Caco-2 (cell line): ENCODE results near the gene NODAL. TPM values are rescaled to one million over a fixed set of nuclear protein-coding genes. Genes with fewer than 3 reads are reported as not detected.

Experiments
- BruUV-seq: library from RNA; stranded (reverse); fragments of 400-500 nt; replicated peaks from 2 replicates; lab custom pipeline; 2021; lab: Mats Ljungman, UMichigan
- CTCF ChIA-PET: fragments of 300-600 bp; sonication (Branson Sonifier 250); formaldehyde crosslinking; loops from one replicate; lab custom pipeline; 2022; ENCODE audit warnings: antibody characterized with exemption; lab: Charles Lee
- POLR2A ChIA-PET: fragments of 300-600 bp; sonication (Branson Sonifier 250); formaldehyde crosslinking; loops from one replicate; lab custom pipeline; 2022; ENCODE audit warnings: antibody characterized with exemption; lab: Charles Lee
- DNase-seq, 2 experiments: peaks; one replicate each; pipeline versions ENCODE4 v3.0.0 to v3.0.0-alpha.2; 2020 to 2022
- H3K27me3 ChIP-seq: replicated peaks from 2 replicates; pipeline ENCODE4 v1.6.0; 2011; ENCODE audit warnings: low read length; ENCODE audit not compliant: control insufficient read depth, insufficient read depth
- H3K36me3 ChIP-seq: 2 replicates; pipeline ENCODE4 v1.5.1; 2011; ENCODE audit warnings: low read length; ENCODE audit not compliant: control insufficient read depth, insufficient read depth
- H3K4me1 ChIP-seq: fragments of 250-450 bp; sonication (Bioruptor Pico); 2 replicates; pipeline ENCODE4 v1.5.1; 2020; ENCODE audit warnings: mild to moderate bottlenecking
- H3K4me3 ChIP-seq: 2 replicates; pipeline ENCODE4 v1.5.1; 2011; ENCODE audit warnings: low read depth, mild to moderate bottlenecking, control low read depth, low read length
- H3K9me3 ChIP-seq: fragments of 250-450 bp; sonication (Bioruptor Pico); 2 replicates; pipeline ENCODE4 v1.5.1; 2020; ENCODE audit warnings: mild to moderate bottlenecking, moderate library complexity
- H3K27ac Mint-ChIP-seq: one replicate; pipeline ENCODE4 v1.8.0; 2022; ENCODE audit warnings: mixed read lengths; ENCODE audit not compliant: unreplicated experiment
- H3K27me3 Mint-ChIP-seq: one replicate; pipeline ENCODE4 v1.8.0; 2022; ENCODE audit warnings: mixed read lengths; ENCODE audit not compliant: insufficient read depth, unreplicated experiment
- H3K36me3 Mint-ChIP-seq: one replicate; pipeline ENCODE4 v1.8.0; 2022; ENCODE audit warnings: mild to moderate bottlenecking, mixed read lengths; ENCODE audit not compliant: insufficient read depth, unreplicated experiment
- H3K4me1 Mint-ChIP-seq: one replicate; pipeline ENCODE4 v1.8.0; 2022; ENCODE audit warnings: low read depth, mixed read lengths; ENCODE audit not compliant: unreplicated experiment
- H3K4me3 Mint-ChIP-seq: one replicate; pipeline ENCODE4 v1.8.0; 2022; ENCODE audit warnings: mild to moderate bottlenecking, moderate library complexity, mixed read lengths; ENCODE audit not compliant: unreplicated experiment
- H3K9me3 Mint-ChIP-seq: one replicate; pipeline ENCODE4 v1.8.0; 2022; ENCODE audit warnings: mixed read lengths; ENCODE audit not compliant: unreplicated experiment
- intact Hi-C: fragments of 100-400 bp; cut with micrococcal nuclease; formaldehyde crosslinking; loops from one replicate; pipeline ENCODE4 v1.10.0; 2022; ENCODE audit not compliant: unreplicated experiment
- total RNA-seq: library from RNA; stranded (reverse); gene quantifications from 2 replicates; pipeline ENCODE4 v1.2.3, GENCODE V29; 2022
- TF ChIP-seq, protein P1 (sequence below), 2 experiments: fragments of 200-600 bp in 1 of 2; IDR thresholded peaks; 1 replicate in 1 of 2; 2 replicates in 1 of 2; pipeline versions ENCODE4 v1.5.1 to v1.8.0; 2011 to 2022; ENCODE audit warnings: antibody characterized with exemption in 1 of 2, control low read depth in 1 of 2, inconsistent platforms in 1 of 2, low read depth in 1 of 2, low read length in 1 of 2, mild to moderate bottlenecking in 1 of 2, moderate library complexity in 1 of 2; ENCODE audit not compliant: insufficient read depth in 1 of 2, severe bottlenecking in 1 of 2, unreplicated experiment in 1 of 2

The NODAL gene
- total RNA-seq, 1 experiment from 2014 or later, result 0.59 TPM

DNA sequence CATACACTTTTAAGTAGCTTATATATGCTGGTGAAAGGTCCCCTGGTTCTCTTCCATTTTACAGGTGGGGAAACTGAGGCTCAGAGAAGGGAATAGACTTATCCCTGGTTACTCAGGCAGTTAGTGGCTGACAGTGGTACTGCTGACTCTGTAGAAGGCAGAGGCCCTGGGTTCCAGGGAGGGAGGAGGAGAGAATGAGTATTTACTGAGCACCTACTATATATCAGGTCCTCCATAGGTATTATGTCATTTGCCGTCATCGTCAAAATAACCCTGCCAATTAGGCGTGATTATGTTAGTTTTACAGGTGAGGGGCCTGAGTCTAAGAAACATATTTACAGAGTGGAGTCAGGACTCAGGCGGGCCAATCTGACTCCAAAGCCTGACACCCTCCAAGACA, 23.8 kb upstream of the NODAL start:
- Mint-ChIP-seq H3K4me1 (peaks cover 7% of the 10 kb centered on the region), H3K27me3 (peaks cover 4% of the 10 kb centered on the region), H3K36me3 (no peaks in the 10 kb centered on the region), H3K4me3 (no peak overlapping the region), H3K27ac (no peak overlapping the region), H3K9me3 (no peaks in the 10 kb centered on the region)
- TF ChIP-seq, protein P1, sequence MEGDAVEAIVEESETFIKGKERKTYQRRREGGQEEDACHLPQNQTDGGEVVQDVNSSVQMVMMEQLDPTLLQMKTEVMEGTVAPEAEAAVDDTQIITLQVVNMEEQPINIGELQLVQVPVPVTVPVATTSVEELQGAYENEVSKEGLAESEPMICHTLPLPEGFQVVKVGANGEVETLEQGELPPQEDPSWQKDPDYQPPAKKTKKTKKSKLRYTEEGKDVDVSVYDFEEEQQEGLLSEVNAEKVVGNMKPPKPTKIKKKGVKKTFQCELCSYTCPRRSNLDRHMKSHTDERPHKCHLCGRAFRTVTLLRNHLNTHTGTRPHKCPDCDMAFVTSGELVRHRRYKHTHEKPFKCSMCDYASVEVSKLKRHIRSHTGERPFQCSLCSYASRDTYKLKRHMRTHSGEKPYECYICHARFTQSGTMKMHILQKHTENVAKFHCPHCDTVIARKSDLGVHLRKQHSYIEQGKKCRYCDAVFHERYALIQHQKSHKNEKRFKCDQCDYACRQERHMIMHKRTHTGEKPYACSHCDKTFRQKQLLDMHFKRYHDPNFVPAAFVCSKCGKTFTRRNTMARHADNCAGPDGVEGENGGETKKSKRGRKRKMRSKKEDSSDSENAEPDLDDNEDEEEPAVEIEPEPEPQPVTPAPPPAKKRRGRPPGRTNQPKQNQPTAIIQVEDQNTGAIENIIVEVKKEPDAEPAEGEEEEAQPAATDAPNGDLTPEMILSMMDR (IDR thresholded peaks at IDR 0.05; ENCODE audit: insufficient read depth in 1 of 2, low read depth in 1 of 2, low read length in 1 of 2, severe bottlenecking in 1 of 2, unreplicated experiment in 1 of 2), result no peak
- BruUV-seq, result no TSS peak
- no peak for DNase-seq
- ChIA-PET CTCF (interaction anchor here (1.4 kb wide), 1 partner anchor 35 kb away, joined by 5 read pairs; no protein-coding TSS in a partner anchor), POLR2A (no interaction called here)
- Histone ChIP-seq H3K4me1 (no peaks in the 10 kb centered on the region), H3K9me3 (no peaks in the 10 kb centered on the region), H3K4me3 (no peak overlapping the region), H3K36me3 (no peaks in the 10 kb centered on the region), H3K27me3 (no peaks in the 10 kb centered on the region)
- intact Hi-C loops, result loop anchor here (1.0 kb wide), 1 partner anchor 12 kb away; no protein-coding TSS in a partner anchor

DNA sequence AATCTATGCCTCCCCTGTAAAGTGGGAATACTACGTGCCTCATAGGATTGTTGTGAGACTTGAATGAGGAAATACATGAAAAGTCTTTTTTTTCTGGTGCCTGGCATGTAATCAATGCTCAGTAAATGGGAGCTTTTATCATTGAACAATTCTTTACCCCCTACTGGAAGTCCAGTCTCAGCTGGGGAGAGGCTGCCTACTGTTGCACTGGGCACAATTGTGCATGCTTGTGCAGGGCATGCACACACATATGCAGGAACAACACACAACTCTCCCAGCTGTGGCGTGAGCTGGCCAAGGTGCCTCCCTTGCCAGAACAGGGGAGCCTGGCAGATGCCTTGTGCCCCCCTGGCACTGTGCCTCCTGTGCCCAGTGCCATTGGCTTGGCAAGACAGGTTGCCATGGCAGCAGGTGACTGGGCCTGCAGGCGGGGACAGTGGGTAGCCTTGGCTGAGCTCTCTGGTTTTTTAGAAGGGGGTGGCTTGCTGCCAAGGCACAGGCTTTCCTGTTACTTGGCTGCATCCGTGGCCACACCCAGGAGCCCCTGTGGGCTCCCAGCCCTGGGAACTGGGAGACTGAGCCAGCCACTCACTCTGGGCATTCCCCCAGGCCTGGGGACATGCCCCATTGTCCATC, 21.0 kb upstream of the NODAL start:
- Histone ChIP-seq H3K4me1 (no peaks in the 10 kb centered on the region), H3K4me3 (no peak overlapping the region), H3K9me3 (no peaks in the 10 kb centered on the region), H3K36me3 (no peaks in the 10 kb centered on the region), H3K27me3 (no peaks in the 10 kb centered on the region)
- no peaks in the 10 kb centered on the region for H3K9me3 Mint-ChIP-seq
- H3K4me3 Mint-ChIP-seq, result no peak overlapping the region
- no peaks in the 10 kb centered on the region for H3K36me3 Mint-ChIP-seq
- H3K27me3 Mint-ChIP-seq, result peaks cover 3% of the 10 kb centered on the region
- ChIA-PET POLR2A (no interaction called here), CTCF (interaction anchor here (1.0 to 2.6 kb wide), 6 partner anchors 11 to 83 kb away, joined by 3 to 25 read pairs (median 10); partner anchors contain the start of gene PALD1)
- no TSS peak for BruUV-seq
- no peak for DNase-seq
- intact Hi-C loops, result no loop called here
- no peak overlapping the region for H3K27ac Mint-ChIP-seq
- TF ChIP-seq, protein P1 (IDR thresholded peaks at IDR 0.05; ENCODE audit: insufficient read depth in 1 of 2, low read depth in 1 of 2, low read length in 1 of 2, severe bottlenecking in 1 of 2, unreplicated experiment in 1 of 2), result no peak
- H3K4me1 Mint-ChIP-seq, result peaks cover 7% of the 10 kb centered on the region

DNA sequence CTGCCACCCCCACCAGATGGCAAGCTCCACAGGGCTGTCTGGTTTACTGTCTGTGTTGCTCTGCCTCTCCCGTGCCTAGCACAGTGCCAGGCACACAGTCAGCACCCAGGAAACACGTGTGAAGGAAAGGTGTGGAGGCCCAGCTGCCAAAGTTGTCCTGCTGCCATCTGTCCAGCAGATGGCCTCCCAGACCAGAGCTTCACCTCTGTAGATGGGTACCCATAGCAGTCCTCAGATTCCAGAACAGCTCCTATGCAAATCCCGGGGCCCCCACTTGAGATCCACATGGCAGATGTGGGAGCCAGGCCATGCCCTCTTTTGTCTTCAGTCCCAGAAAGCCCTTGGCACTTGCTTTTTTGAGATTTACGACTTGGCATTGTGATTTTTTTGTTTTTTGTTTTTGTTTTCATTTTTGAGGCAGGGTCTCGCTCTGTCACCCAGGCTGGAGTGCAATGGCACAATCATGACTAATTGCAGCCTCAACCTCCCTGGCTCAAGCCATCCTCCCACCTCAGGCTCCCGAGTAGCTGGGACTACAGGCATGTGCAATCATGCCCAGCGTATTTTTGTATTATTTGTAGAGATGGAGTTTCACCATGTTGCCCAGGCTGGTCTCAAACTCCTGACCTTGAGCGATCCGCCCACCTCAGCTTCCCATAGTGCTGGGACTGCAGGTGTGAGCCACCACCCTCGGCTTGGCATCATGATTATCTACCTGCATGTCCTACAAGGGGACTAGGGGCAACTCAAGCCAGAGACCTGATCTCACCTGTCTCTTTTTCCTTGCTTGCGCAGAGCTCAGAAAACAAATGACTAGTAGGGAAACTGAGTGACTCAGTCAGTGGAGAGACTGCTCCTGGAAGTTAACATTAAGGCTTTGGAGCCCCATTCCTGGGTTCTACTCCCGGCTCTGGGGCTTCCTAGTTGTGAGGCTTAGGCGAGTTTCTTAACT, 20.2 kb upstream of the NODAL start:
- no peak overlapping the region for H3K27ac Mint-ChIP-seq
- no peaks in the 10 kb centered on the region for H3K36me3 ChIP-seq
- H3K27me3 Mint-ChIP-seq, result no peaks in the 10 kb centered on the region
- ChIA-PET POLR2A (interaction anchor here (0.9 kb wide), 1 partner anchor 17 kb away, joined by 3 read pairs; the partner anchor contains the start of gene PALD1), CTCF (interaction anchor here (0.5 to 2.6 kb wide), 28 partner anchors 9 to 855 kb away, joined by 3 to 25 read pairs (median 4); partner anchors contain the start of genes PALD1 and TYSND1)
- no peaks in the 10 kb centered on the region for H3K9me3 ChIP-seq
- no peak overlapping the region for H3K4me3 Mint-ChIP-seq
- H3K4me1 ChIP-seq, result no peaks in the 10 kb centered on the region; the same call in 1 of the 2 replicates
- no peaks in the 10 kb centered on the region for H3K9me3 Mint-ChIP-seq
- BruUV-seq, result no TSS peak
- H3K27me3 ChIP-seq, result no peaks in the 10 kb centered on the region
- intact Hi-C loops, result loop anchor here (1.0 kb wide), 3 partner anchors 31 to 298 kb away; no protein-coding TSS in a partner anchor
- TF ChIP-seq, protein P1 (IDR thresholded peaks at IDR 0.05; ENCODE audit: insufficient read depth in 1 of 2, low read depth in 1 of 2, low read length in 1 of 2, severe bottlenecking in 1 of 2, unreplicated experiment in 1 of 2), result peak; percentile 97 to 99
- H3K4me3 ChIP-seq, result no peak overlapping the region
- H3K36me3 Mint-ChIP-seq, result no peaks in the 10 kb centered on the region
- peaks cover 11% of the 10 kb centered on the region for H3K4me1 Mint-ChIP-seq
- peak; percentile 76 to 81 for DNase-seq
